Caco-2 (cell line): Measurements from ENCODE around the gene HDAC9. TPM values are rescaled to one million over a fixed set of nuclear protein-coding genes. Genes with fewer than 3 reads are reported as not detected.

Source experiments
- BruUV-seq: library from RNA; stranded (reverse); fragments of 400-500 nt; replicated peaks from 2 replicates; lab custom pipeline; 2021; lab: Mats Ljungman, UMichigan
- CTCF ChIA-PET: fragments of 300-600 bp; sonication (Branson Sonifier 250); formaldehyde crosslinking; loops from one replicate; lab custom pipeline; 2022; ENCODE audit warnings: antibody characterized with exemption; lab: Charles Lee
- POLR2A ChIA-PET: fragments of 300-600 bp; sonication (Branson Sonifier 250); formaldehyde crosslinking; loops from one replicate; lab custom pipeline; 2022; ENCODE audit warnings: antibody characterized with exemption; lab: Charles Lee
- DNase-seq, 2 experiments: peaks; one replicate each; pipeline versions ENCODE4 v3.0.0 to v3.0.0-alpha.2; 2020 to 2022
- H3K27me3 ChIP-seq: replicated peaks from 2 replicates; pipeline ENCODE4 v1.6.0; 2011; ENCODE audit warnings: low read length; ENCODE audit not compliant: control insufficient read depth, insufficient read depth
- H3K36me3 ChIP-seq: 2 replicates; pipeline ENCODE4 v1.5.1; 2011; ENCODE audit warnings: low read length; ENCODE audit not compliant: control insufficient read depth, insufficient read depth
- H3K4me1 ChIP-seq: fragments of 250-450 bp; sonication (Bioruptor Pico); 2 replicates; pipeline ENCODE4 v1.5.1; 2020; ENCODE audit warnings: mild to moderate bottlenecking
- H3K4me3 ChIP-seq: 2 replicates; pipeline ENCODE4 v1.5.1; 2011; ENCODE audit warnings: low read depth, mild to moderate bottlenecking, control low read depth, low read length
- H3K9me3 ChIP-seq: fragments of 250-450 bp; sonication (Bioruptor Pico); 2 replicates; pipeline ENCODE4 v1.5.1; 2020; ENCODE audit warnings: mild to moderate bottlenecking, moderate library complexity
- H3K27ac Mint-ChIP-seq: one replicate; pipeline ENCODE4 v1.8.0; 2022; ENCODE audit warnings: mixed read lengths; ENCODE audit not compliant: unreplicated experiment
- H3K27me3 Mint-ChIP-seq: one replicate; pipeline ENCODE4 v1.8.0; 2022; ENCODE audit warnings: mixed read lengths; ENCODE audit not compliant: insufficient read depth, unreplicated experiment
- H3K36me3 Mint-ChIP-seq: one replicate; pipeline ENCODE4 v1.8.0; 2022; ENCODE audit warnings: mild to moderate bottlenecking, mixed read lengths; ENCODE audit not compliant: insufficient read depth, unreplicated experiment
- H3K4me1 Mint-ChIP-seq: one replicate; pipeline ENCODE4 v1.8.0; 2022; ENCODE audit warnings: low read depth, mixed read lengths; ENCODE audit not compliant: unreplicated experiment
- H3K4me3 Mint-ChIP-seq: one replicate; pipeline ENCODE4 v1.8.0; 2022; ENCODE audit warnings: mild to moderate bottlenecking, moderate library complexity, mixed read lengths; ENCODE audit not compliant: unreplicated experiment
- H3K9me3 Mint-ChIP-seq: one replicate; pipeline ENCODE4 v1.8.0; 2022; ENCODE audit warnings: mixed read lengths; ENCODE audit not compliant: unreplicated experiment
- CTCF ChIP-seq, 2 experiments: fragments of 200-600 bp in 1 of 2; IDR thresholded peaks; 1 replicate in 1 of 2; 2 replicates in 1 of 2; pipeline versions ENCODE4 v1.5.1 to v1.8.0; 2011 to 2022; ENCODE audit warnings: antibody characterized with exemption in 1 of 2, control low read depth in 1 of 2, inconsistent platforms in 1 of 2, low read depth in 1 of 2, low read length in 1 of 2, mild to moderate bottlenecking in 1 of 2, moderate library complexity in 1 of 2; ENCODE audit not compliant: insufficient read depth in 1 of 2, severe bottlenecking in 1 of 2, unreplicated experiment in 1 of 2
- intact Hi-C: fragments of 100-400 bp; cut with micrococcal nuclease; formaldehyde crosslinking; loops from one replicate; pipeline ENCODE4 v1.10.0; 2022; ENCODE audit not compliant: unreplicated experiment
- total RNA-seq: library from RNA; stranded (reverse); gene quantifications from 2 replicates; pipeline ENCODE4 v1.2.3, GENCODE V29; 2022

Gene HDAC9
- total RNA-seq, 1 experiment from 2014 or later: 0.27 TPM

DNA sequence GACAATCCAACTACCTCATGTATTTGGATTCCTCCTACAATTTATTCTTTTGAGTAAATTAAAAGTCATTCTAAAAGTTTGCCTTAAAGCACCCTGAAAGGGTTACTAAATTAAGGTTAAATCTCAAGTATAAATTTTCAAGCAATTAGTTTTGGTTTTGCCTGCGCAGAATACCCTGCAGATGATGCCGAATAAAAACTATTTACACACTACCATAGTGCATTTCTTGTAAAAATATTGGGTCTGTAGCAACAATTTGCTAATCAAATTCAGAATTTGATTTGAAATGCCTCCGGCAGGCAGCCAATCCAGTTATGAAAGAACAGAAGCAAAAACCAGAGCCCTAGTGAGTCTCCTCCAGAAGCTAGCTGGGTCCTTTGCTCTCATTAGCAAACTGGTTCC is 499.7 kb downstream of the HDAC9 start:
- no TSS peak for BruUV-seq
- Mint-ChIP-seq H3K27ac (no peak overlapping the region), H3K36me3 (no peaks in the 10 kb centered on the region), H3K4me3 (no peak overlapping the region), H3K27me3 (no peaks in the 10 kb centered on the region), H3K4me1 (no peaks in the 10 kb centered on the region), H3K9me3 (no peaks in the 10 kb centered on the region)
- Histone ChIP-seq H3K27me3 (no peaks in the 10 kb centered on the region; the same call in 1 of the 2 replicates), H3K9me3 (no peaks in the 10 kb centered on the region), H3K36me3 (no peaks in the 10 kb centered on the region), H3K4me1 (no peaks in the 10 kb centered on the region), H3K4me3 (no peak overlapping the region)
- no peak for TF ChIP-seq CTCF (IDR thresholded peaks at IDR 0.05; ENCODE audit: insufficient read depth in 1 of 2, low read depth in 1 of 2, low read length in 1 of 2, severe bottlenecking in 1 of 2, unreplicated experiment in 1 of 2)
- intact Hi-C loops: no loop called here
- DNase-seq: no peak
- POLR2A ChIA-PET: no interaction called here
- CTCF ChIA-PET: no interaction called here

DNA sequence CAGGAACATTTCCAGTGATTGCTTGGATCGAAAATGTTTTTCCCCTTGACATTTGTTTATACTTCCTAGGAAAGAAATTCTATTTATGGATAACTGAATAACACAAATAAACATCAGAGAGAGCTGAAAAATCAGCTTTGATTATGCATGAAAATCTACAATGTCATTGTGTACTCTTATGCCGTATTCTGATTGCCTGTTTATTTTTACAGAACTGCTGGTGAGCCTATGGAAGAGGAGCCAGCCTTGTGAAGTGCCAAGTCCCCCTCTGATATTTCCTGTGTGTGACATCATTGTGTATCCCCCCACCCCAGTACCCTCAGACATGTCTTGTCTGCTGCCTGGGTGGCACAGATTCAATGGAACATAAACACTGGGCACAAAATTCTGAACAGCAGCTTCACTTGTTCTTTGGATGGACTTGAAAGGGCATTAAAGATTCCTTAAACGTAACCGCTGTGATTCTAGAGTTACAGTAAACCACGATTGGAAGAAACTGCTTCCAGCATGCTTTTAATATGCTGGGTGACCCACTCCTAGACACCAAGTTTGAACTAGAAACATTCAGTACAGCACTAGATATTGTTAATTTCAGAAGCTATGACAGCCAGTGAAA is 500.4 kb downstream of the HDAC9 start:
- H3K4me3 Mint-ChIP-seq: no peak overlapping the region
- peaks cover 3% of the 10 kb centered on the region for H3K27me3 Mint-ChIP-seq
- H3K36me3 Mint-ChIP-seq: no peaks in the 10 kb centered on the region
- no peaks in the 10 kb centered on the region for H3K9me3 ChIP-seq
- H3K4me1 ChIP-seq: no peaks in the 10 kb centered on the region
- no peaks in the 10 kb centered on the region for H3K9me3 Mint-ChIP-seq
- no TSS peak for BruUV-seq
- POLR2A ChIA-PET: no interaction called here
- no peaks in the 10 kb centered on the region for H3K36me3 ChIP-seq
- CTCF ChIA-PET: no interaction called here
- no peak for TF ChIP-seq CTCF (IDR thresholded peaks at IDR 0.05; ENCODE audit: insufficient read depth in 1 of 2, low read depth in 1 of 2, low read length in 1 of 2, severe bottlenecking in 1 of 2, unreplicated experiment in 1 of 2)
- H3K27ac Mint-ChIP-seq: no peak overlapping the region
- intact Hi-C loops: no loop called here
- H3K4me1 Mint-ChIP-seq: no peaks in the 10 kb centered on the region
- no peaks in the 10 kb centered on the region; the same call in 1 of the 2 replicates for H3K27me3 ChIP-seq
- no peak overlapping the region for H3K4me3 ChIP-seq
- no peak for DNase-seq

- Histone ChIP-seq H3K9me3 (no peaks in the 10 kb centered on the region), H3K4me1 (no peaks in the 10 kb centered on the region), H3K27me3 (no peaks in the 10 kb centered on the region; the same call in 1 of the 2 replicates), H3K36me3 (no peaks in the 10 kb centered on the region), H3K4me3 (no peak overlapping the region)
- no peaks in the 10 kb centered on the region for H3K9me3 Mint-ChIP-seq
- H3K27ac Mint-ChIP-seq: no peak overlapping the region
- H3K36me3 Mint-ChIP-seq: no peaks in the 10 kb centered on the region
- intact Hi-C loops: no loop called here
- no peak for TF ChIP-seq CTCF (IDR thresholded peaks at IDR 0.05; ENCODE audit: insufficient read depth in 1 of 2, low read depth in 1 of 2, low read length in 1 of 2, severe bottlenecking in 1 of 2, unreplicated experiment in 1 of 2)
- H3K4me1 Mint-ChIP-seq: no peaks in the 10 kb centered on the region
- H3K27me3 Mint-ChIP-seq: peaks cover 3% of the 10 kb centered on the region
- BruUV-seq: no TSS peak
- ChIA-PET POLR2A (no interaction called here), CTCF (no interaction called here)
- no peak overlapping the region for H3K4me3 Mint-ChIP-seq
- no peak for DNase-seq
Observed at GRCh38 chr7:18996583-18996982, 501.0 kb downstream of the HDAC9 start.
